ENCODE measurements around the gene IDH3B.

The IDH3B gene

DNA sequence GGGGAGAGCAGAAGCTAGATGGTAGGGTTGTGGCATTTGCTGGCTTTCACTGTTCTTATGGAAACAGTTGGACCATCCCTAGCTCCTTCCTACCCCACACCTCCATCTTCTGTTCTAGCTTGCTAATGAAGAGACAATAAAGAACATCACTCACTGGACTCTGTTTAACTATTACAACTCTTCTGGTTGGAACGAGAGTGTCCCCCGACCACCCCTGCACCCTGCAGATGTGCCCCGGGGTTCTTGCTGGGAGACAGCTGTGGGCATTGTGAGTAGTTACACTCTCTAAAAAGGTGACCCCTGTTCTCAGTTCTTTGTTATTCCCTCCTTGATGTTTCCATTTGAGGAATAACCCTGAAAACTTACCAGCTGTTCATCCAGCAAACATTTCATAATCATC is 51.9 kb downstream of the IDH3B start:
- no peak for DNase-seq

GRCh38 chr20:2610941-2611720 is 52.9 kb downstream of the IDH3B start:
- no peak for DNase-seq

DNA sequence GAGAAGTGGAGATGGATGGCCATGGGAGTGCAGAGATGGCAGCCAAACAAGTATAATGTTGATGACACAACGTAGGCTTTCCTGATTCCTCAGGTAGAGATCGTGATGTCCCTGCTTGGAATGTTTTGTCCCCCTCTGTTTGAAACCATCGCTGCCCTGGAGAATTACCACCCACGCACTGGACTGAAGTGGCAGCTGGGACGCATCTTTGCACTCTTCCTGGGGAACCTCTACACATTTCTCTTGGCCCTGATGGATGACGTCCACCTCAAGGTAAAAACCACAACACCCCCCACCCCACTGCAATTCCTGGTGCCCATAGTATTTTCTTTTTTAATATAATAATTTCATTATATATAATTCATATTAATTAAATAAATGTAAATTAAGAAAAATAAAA is 53.7 kb downstream of the IDH3B start:
- DNase-seq = no peak
